HepG2 (cell line): ENCODE measurements around the gene URB1. TPM values are rescaled to one million over a fixed set of nuclear protein-coding genes. Genes with fewer than 3 reads are reported as not detected.
A peak's percentile ranks its signal among the peaks of the same experiment; 100 is the strongest.

Source experiments
- ATAC-seq: fragments of 200-7000 bp; cut with Tn5 transposase; 3 replicates; pipeline ENCODE4 v1.9.1; 2020; ENCODE audit warnings: mild to moderate bottlenecking, moderate library complexity
- BruUV-seq: library from RNA; stranded (reverse); fragments of 400-500 nt; replicated peaks from 2 replicates; lab custom pipeline; 2021; lab: Mats Ljungman, UMichigan
- CTCF ChIA-PET: fragments of 300-600 bp; formaldehyde crosslinking; extraction: SDS; loops from one replicate; lab custom pipeline; 2021; ENCODE audit warnings: low total read pairs, inconsistent platforms, low intra/inter-chr PET ratio; lab: Yijun Ruan, JAX
- POLR2A ChIA-PET: fragments of 350-600 bp; sonication (Branson Sonifier 250); formaldehyde crosslinking; loops from one replicate; lab custom pipeline; 2020; ENCODE audit warnings: antibody characterized with exemption, inconsistent platforms; lab: Yijun Ruan, JAX
- DNase-seq: peaks from one replicate; pipeline ENCODE4 v3.0.0-alpha.2; 2015; ENCODE audit warnings: low spot score
- FAIRE-seq: peaks from 3 replicates; lab custom pipeline; 2011; peaks lifted over from hg19 to GRCh38; lab: Jason Lieb, UNC
- H2AFZ ChIP-seq: one replicate; pipeline ENCODE4 v1.6.1; 2011; ENCODE audit warnings: low read length, inconsistent platforms
- H3K27ac ChIP-seq: fragments of 300-600 bp; 3 replicates; pipeline ENCODE4 v1.8.0; 2011; ENCODE audit warnings: mixed run types, mild to moderate bottlenecking, mixed read lengths, low read length, inconsistent platforms; ENCODE audit not compliant: insufficient read depth; ENCODE audit errors: extremely low read length
- H3K27me3 ChIP-seq, 2 experiments: fragments of 200-600 bp in 1 of 2; 2 replicates in 1 of 2; 3 replicates in 1 of 2; pipeline versions ENCODE4 v1.6.0 to v1.8.0; 2011; ENCODE audit warnings: low read length in 2 of 2, mild to moderate bottlenecking in 2 of 2, moderate library complexity in 2 of 2, inconsistent platforms in 1 of 2; ENCODE audit not compliant: insufficient read depth in 2 of 2, control insufficient read depth in 1 of 2
- H3K36me3 ChIP-seq, 2 experiments: fragments of 200-600 bp in 1 of 2; replicated peaks in 1 of 2; 2 replicates in 1 of 2; 3 replicates in 1 of 2; pipeline versions ENCODE4 v1.5.1 to v1.8.0; 2011; ENCODE audit warnings: low read length in 2 of 2, inconsistent platforms in 1 of 2; ENCODE audit not compliant: insufficient read depth in 2 of 2, control insufficient read depth in 1 of 2
- H3K4me1 ChIP-seq: 2 replicates; pipeline ENCODE4 v1.5.1; 2012; ENCODE audit warnings: low read length, inconsistent platforms; ENCODE audit not compliant: insufficient read depth
- H3K4me2 ChIP-seq: 2 replicates; pipeline ENCODE4 v1.6.0; 2011; ENCODE audit warnings: low read depth, low read length, inconsistent platforms
- H3K4me3 ChIP-seq, 3 experiments: fragments of 200-600 bp in 1 of 3; sonication (generic), shearing (Covaris generic) in 1 of 3; replicated peaks in 1 of 3; 2 replicates each; pipeline ENCODE4 v1.5.1; 2011 to 2016; ENCODE audit warnings: low read length in 3 of 3, inconsistent platforms in 2 of 3, low read depth in 2 of 3, mild to moderate bottlenecking in 2 of 3, control low read depth in 1 of 3, mixed read lengths in 1 of 3; ENCODE audit not compliant: insufficient read depth in 1 of 3
- H3K79me2 ChIP-seq: one replicate; pipeline ENCODE4 v1.6.1; 2011; ENCODE audit warnings: low read length, inconsistent platforms; ENCODE audit not compliant: insufficient read depth
- H3K9ac ChIP-seq: 2 replicates; pipeline ENCODE4 v1.6.0; 2011; ENCODE audit warnings: mild to moderate bottlenecking, low read depth, low read length, inconsistent platforms; ENCODE audit not compliant: insufficient read depth
- H3K9me3 ChIP-seq: 2 replicates; pipeline ENCODE4 v1.5.1; 2012; ENCODE audit warnings: mild to moderate bottlenecking, low read length
- H4K20me1 ChIP-seq: 2 replicates; pipeline ENCODE4 v1.6.0; 2011; ENCODE audit warnings: inconsistent platforms, mild to moderate bottlenecking, low read length, moderate library complexity; ENCODE audit not compliant: insufficient read depth
- BATF2 ChIP-seq: sonication (generic); formaldehyde crosslinking; IDR thresholded peaks from 2 replicates; pipeline ENCODE4 v1.8.0; 2022; ENCODE audit warnings: mild to moderate bottlenecking, missing genetic modification reagents, moderate library complexity
- HNF4A ChIP-seq: sonication (generic); formaldehyde crosslinking; IDR thresholded peaks from 2 replicates; pipeline ENCODE4 v1.4.0; 2020; ENCODE audit warnings: missing genetic modification reagents
- NRL ChIP-seq: sonication (generic); formaldehyde crosslinking; IDR thresholded peaks from 2 replicates; pipeline ENCODE4 v1.5.0; 2020; ENCODE audit warnings: missing genetic modification reagents, mild to moderate bottlenecking, moderate library complexity, borderline replicate concordance
- PATZ1 ChIP-seq: sonication (generic); formaldehyde crosslinking; IDR thresholded peaks from 2 replicates; pipeline ENCODE4 v1.4.0; 2020; ENCODE audit warnings: missing genetic modification reagents
- PAXIP1 ChIP-seq: sonication (generic); formaldehyde crosslinking; conservative IDR thresholded peaks from 2 replicates; pipeline ENCODE4 v1.4.0; 2020; ENCODE audit warnings: mild to moderate bottlenecking, missing genetic modification reagents, moderate library complexity
- RBM22 ChIP-seq: fragments of 200-400 bp; formaldehyde crosslinking; optimal IDR thresholded peaks from 2 replicates; pipeline ENCODE3; 2017; ENCODE audit warnings: mild to moderate bottlenecking, low read length, moderate library complexity
- ZNF101 ChIP-seq: sonication (generic); formaldehyde crosslinking; IDR thresholded peaks from 2 replicates; pipeline ENCODE4 v1.4.0; 2020; ENCODE audit warnings: mild to moderate bottlenecking, low read depth, missing genetic modification reagents, borderline replicate concordance
- WGBS: methylation state at CpG from one replicate; pipeline ENCODE4 v1.1.6; 2017; ENCODE audit warnings: low lambda C conversion rate; 5-methylcytosine and 5-hydroxymethylcytosine counted together
- in situ Hi-C: cut with HindIII; loops from 2 replicates; pipeline ENCODE4 v1.10.0; 2017; ENCODE audit warnings: low pct_unique_long_range_greater_than_20kb; ENCODE audit not compliant: extremely low pct_ligation_motif_present
- intact Hi-C: fragments of 100-400 bp; cut with micrococcal nuclease; formaldehyde crosslinking; loops from one replicate; pipeline ENCODE4 v1.10.0; 2022; ENCODE audit not compliant: unreplicated experiment
- polyA plus RNA-seq, 8 experiments: library from polyadenylated mRNA; depleted of rRNA in 3 of 8; stranded (reverse) in 7 of 8; unstranded in 1 of 8; fragments of >200 nt; fragmentation: Illumina TruSeq in 4 of 8; extraction: Trizol in 4 of 8; gene quantifications; 2 replicates each; pipeline versions ENCODE4 v1.2.1 to v1.2.3, GENCODE V29; 2011 to 2016; ENCODE audit warnings: low read depth in 4 of 8, missing spikeins in 1 of 8, mixed read lengths in 1 of 8; ENCODE audit not compliant: insufficient read depth in 1 of 8
- total RNA-seq, 5 experiments: library from RNA; depleted of rRNA; stranded (reverse); fragments of >200 nt; fragmentation: Illumina TruSeq; extraction: Trizol; gene quantifications; 2 replicates each; pipeline ENCODE4 v1.2.3, GENCODE V29; 2016; ENCODE audit warnings: low read depth in 1 of 5

The URB1 gene
- total and polyA plus RNA-seq, 2 of the 13 experiments (the other 11 are each of a cell fraction or from before 2014, with no cell fraction given) = 4.5 to 16.7 TPM

- TF ChIP-seq PAXIP1 (CRISPR knock-in tag) = no peak
- no peak for TF ChIP-seq ZNF101 (CRISPR knock-in tag)
- no peak for TF ChIP-seq BATF2
Measured at GRCh38 chr21:32316361-32317215, 76.2 kb downstream of the URB1 start (continued).

- ChIA-PET CTCF (no interaction called here), POLR2A (interaction anchor here (0.6 to 1.4 kb wide), 2 partner anchors 8 to 13 kb away, joined by 3 to 4 read pairs; no protein-coding TSS in a partner anchor)
- TF ChIP-seq PATZ1 (peak; percentile 63), NRL (no peak), RBM22 (peak; percentile 34), HNF4A (CRISPR knock-in tag) (0 out of 2 replicates have a peak, but pooled peaks have one; percentile 28), PAXIP1 (CRISPR knock-in tag) (peak; percentile 59; the same call in 1 of the 2 replicates)
Measured at GRCh38 chr21:32315511-32316281, 77.1 kb downstream of the URB1 start.

More at GRCh38 chr21:32315511-32316281, 77.1 kb downstream of the URB1 start:
- intact Hi-C loops (no loop called here), in situ Hi-C loops (no loop called here)
- no TSS peak for BruUV-seq
- no peaks in the 10 kb centered on the region for H3K9me3 ChIP-seq
- peaks cover 25 to 82% of the 10 kb centered on the region in 2 experiments for H3K36me3 ChIP-seq
- H3K4me1 ChIP-seq = peaks cover 14% of the 10 kb centered on the region
- no peak overlapping the region for H2AFZ ChIP-seq
- no peaks in the 10 kb centered on the region for H3K79me2 ChIP-seq
- no peaks in the 10 kb centered on the region for H3K27me3 ChIP-seq
- no peak overlapping the region for H3K4me3 ChIP-seq
- WGBS = 77% methylated on average over 9 of the region's 14 CpGs
- FAIRE-seq (peak; percentile 8), ATAC-seq (peak; percentile 65), DNase-seq (peak; percentile 24)
- no peak overlapping the region for H3K9ac ChIP-seq
- H3K27ac ChIP-seq = peak overlapping the region; percentile 2
- H3K4me2 ChIP-seq = no peak overlapping the region
- no peaks in the 10 kb centered on the region for H4K20me1 ChIP-seq
